DOHH2 (cell line): ENCODE measurements around the gene WWOX.

Experiments
- H3F3A ChIP-seq: fragments of 200-600 bp; sonication (generic), shearing (Covaris generic); 2 replicates; pipeline ENCODE4 v1.6.0; 2016; ENCODE audit warnings: antibody characterized with exemption, mild to moderate bottlenecking; ENCODE audit not compliant: control insufficient read depth, insufficient read depth
- H3K27ac ChIP-seq: fragments of 200-600 bp; sonication (generic); 2 replicates; pipeline ENCODE4 v1.5.1; 2014; ENCODE audit warnings: low read depth, mild to moderate bottlenecking, low read length, moderate library complexity
- H3K27me3 ChIP-seq: fragments of 200-600 bp; sonication (generic); 2 replicates; pipeline ENCODE4 v1.6.1; 2014; ENCODE audit warnings: mild to moderate bottlenecking, low read length, mixed read lengths; ENCODE audit not compliant: control insufficient read depth
- H3K36me3 ChIP-seq: fragments of 200-600 bp; sonication (generic); 2 replicates; pipeline ENCODE4 v1.6.1; 2014; ENCODE audit warnings: mild to moderate bottlenecking, low read length, moderate library complexity, mixed read lengths; ENCODE audit not compliant: control insufficient read depth
- H3K4me1 ChIP-seq: fragments of 200-600 bp; sonication (generic); 2 replicates; pipeline ENCODE4 v1.6.1; 2014; ENCODE audit warnings: mild to moderate bottlenecking, low read length, mixed read lengths; ENCODE audit not compliant: control insufficient read depth
- H3K4me2 ChIP-seq: fragments of 200-600 bp; sonication (generic); 2 replicates; pipeline ENCODE4 v1.6.0; 2014; ENCODE audit warnings: mild to moderate bottlenecking, low read length, moderate library complexity
- H3K4me3 ChIP-seq: fragments of 200-600 bp; sonication (generic); 2 replicates; pipeline ENCODE4 v1.5.1; 2014; ENCODE audit warnings: mild to moderate bottlenecking, low read length, mixed read lengths
- H3K79me2 ChIP-seq: fragments of 200-600 bp; sonication (generic); 2 replicates; pipeline ENCODE4 v1.6.1; 2014; ENCODE audit warnings: mild to moderate bottlenecking, low read length, mixed read lengths; ENCODE audit not compliant: control insufficient read depth
- H3K9me2 ChIP-seq: fragments of 200-600 bp; sonication (generic); replicated peaks from 2 replicates; pipeline ENCODE4 v1.6.1; 2014; ENCODE audit warnings: mild to moderate bottlenecking, low read length, mixed read lengths; ENCODE audit not compliant: control insufficient read depth
- H3K9me3 ChIP-seq: fragments of 200-600 bp; sonication (generic); 2 replicates; pipeline ENCODE4 v1.6.1; 2014; ENCODE audit warnings: antibody characterized with exemption, low read length, mixed read lengths; ENCODE audit not compliant: control insufficient read depth, insufficient read depth
- H4K20me1 ChIP-seq: fragments of 200-600 bp; sonication (generic); 2 replicates; pipeline ENCODE4 v1.6.0; 2014; ENCODE audit warnings: low read depth, mild to moderate bottlenecking, antibody characterized with exemption, low read length, moderate library complexity; ENCODE audit not compliant: control insufficient read depth, insufficient read depth
- EZH2phosphoT487 ChIP-seq: fragments of 200-600 bp; sonication (generic); IDR thresholded peaks from 2 replicates; pipeline ENCODE4 v1.6.1; 2017; ENCODE audit warnings: borderline replicate concordance, mild to moderate bottlenecking, antibody characterized with exemption, low read length, moderate library complexity, mixed read lengths
- TF ChIP-seq, protein P1 (sequence below): fragments of 200-600 bp; sonication (generic); IDR thresholded peaks from one replicate; pipeline ENCODE4 v1.5.1; 2014; ENCODE audit warnings: antibody characterized with exemption, mild to moderate bottlenecking, low read depth, low read length; ENCODE audit not compliant: poor library complexity, severe bottlenecking

The WWOX gene

DNA sequence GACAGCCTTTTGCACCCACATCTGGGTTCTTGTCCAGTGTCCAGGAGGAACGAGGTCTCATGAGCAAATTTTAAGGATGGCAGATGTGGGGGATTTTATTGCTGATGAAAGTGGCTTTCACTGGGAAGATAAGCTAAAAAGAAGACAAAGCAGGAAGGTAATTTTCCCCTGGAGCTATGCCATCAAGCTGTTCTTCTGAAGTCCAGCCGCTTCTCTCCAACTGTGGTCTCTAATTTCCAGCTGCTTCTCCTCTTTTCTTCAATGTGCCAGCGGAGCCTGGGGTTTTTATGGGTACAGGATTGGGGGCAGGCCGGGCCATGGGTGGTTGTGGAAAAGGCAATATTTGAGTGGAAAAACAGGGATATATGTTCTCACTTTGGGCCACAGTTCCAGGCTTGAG lies 430.8 kb downstream of the WWOX start:
- Histone ChIP-seq H3K9me2 (no peaks in the 10 kb centered on the region), H3K36me3 (no peaks in the 10 kb centered on the region), H3K4me2 (no peak overlapping the region), H3K9me3 (no peaks in the 10 kb centered on the region), H3K79me2 (no peaks in the 10 kb centered on the region), H3K4me3 (no peak overlapping the region), H3K4me1 (no peaks in the 10 kb centered on the region), H3K27ac (no peak overlapping the region), H4K20me1 (no peaks in the 10 kb centered on the region), H3K27me3 (no peaks in the 10 kb centered on the region), H3F3A (no peaks in the 10 kb centered on the region)
- TF ChIP-seq, protein P1, sequence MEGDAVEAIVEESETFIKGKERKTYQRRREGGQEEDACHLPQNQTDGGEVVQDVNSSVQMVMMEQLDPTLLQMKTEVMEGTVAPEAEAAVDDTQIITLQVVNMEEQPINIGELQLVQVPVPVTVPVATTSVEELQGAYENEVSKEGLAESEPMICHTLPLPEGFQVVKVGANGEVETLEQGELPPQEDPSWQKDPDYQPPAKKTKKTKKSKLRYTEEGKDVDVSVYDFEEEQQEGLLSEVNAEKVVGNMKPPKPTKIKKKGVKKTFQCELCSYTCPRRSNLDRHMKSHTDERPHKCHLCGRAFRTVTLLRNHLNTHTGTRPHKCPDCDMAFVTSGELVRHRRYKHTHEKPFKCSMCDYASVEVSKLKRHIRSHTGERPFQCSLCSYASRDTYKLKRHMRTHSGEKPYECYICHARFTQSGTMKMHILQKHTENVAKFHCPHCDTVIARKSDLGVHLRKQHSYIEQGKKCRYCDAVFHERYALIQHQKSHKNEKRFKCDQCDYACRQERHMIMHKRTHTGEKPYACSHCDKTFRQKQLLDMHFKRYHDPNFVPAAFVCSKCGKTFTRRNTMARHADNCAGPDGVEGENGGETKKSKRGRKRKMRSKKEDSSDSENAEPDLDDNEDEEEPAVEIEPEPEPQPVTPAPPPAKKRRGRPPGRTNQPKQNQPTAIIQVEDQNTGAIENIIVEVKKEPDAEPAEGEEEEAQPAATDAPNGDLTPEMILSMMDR = no peak
- TF ChIP-seq EZH2phosphoT487 = no peak

DNA sequence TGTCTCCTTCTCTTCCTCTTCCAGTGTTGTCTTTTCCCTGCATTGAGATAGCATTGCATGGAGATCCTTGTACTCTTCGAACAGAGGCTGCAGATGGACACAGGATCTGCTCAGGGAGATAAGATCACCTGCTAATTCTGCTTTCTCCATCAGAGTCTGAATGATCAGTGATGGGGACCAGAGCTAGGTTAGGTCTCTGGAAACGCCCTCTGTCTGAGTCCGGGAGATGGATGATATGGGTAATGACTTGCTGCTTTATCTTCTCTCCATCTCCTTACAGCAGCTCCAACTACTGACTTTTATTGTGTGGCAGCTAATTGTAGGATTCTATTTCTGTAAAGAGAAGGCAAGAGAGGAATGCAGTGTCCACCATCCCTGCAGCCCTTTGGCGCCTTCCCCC lies 435.6 kb downstream of the WWOX start:
- no peaks in the 10 kb centered on the region for H3K79me2 ChIP-seq
- H3K4me1 ChIP-seq = no peaks in the 10 kb centered on the region
- H3K4me3 ChIP-seq = no peak overlapping the region
- TF ChIP-seq EZH2phosphoT487 = no peak
- TF ChIP-seq, protein P1 = no peak
- no peaks in the 10 kb centered on the region for H3K9me3 ChIP-seq
- H3F3A ChIP-seq = no peaks in the 10 kb centered on the region
- H3K9me2 ChIP-seq = no peaks in the 10 kb centered on the region
- H4K20me1 ChIP-seq = no peaks in the 10 kb centered on the region
- no peak overlapping the region for H3K4me2 ChIP-seq
- no peaks in the 10 kb centered on the region for H3K27me3 ChIP-seq
- no peak overlapping the region for H3K27ac ChIP-seq
- H3K36me3 ChIP-seq = no peaks in the 10 kb centered on the region

GRCh38 chr16:78537511-78537910 lies 438.1 kb downstream of the WWOX start:
- Histone ChIP-seq H3K27ac (no peak overlapping the region), H3K27me3 (no peaks in the 10 kb centered on the region), H3K4me1 (no peaks in the 10 kb centered on the region), H3K4me3 (no peak overlapping the region), H3K9me2 (no peaks in the 10 kb centered on the region), H3K36me3 (no peaks in the 10 kb centered on the region), H3K79me2 (no peaks in the 10 kb centered on the region), H3K9me3 (no peaks in the 10 kb centered on the region), H3K4me2 (no peak overlapping the region), H3F3A (no peaks in the 10 kb centered on the region), H4K20me1 (no peaks in the 10 kb centered on the region)
- TF ChIP-seq EZH2phosphoT487 = no peak
- TF ChIP-seq, protein P1 = no peak

- no peaks in the 10 kb centered on the region for H3K9me3 ChIP-seq
- no peak overlapping the region for H3K4me2 ChIP-seq
- H3K27me3 ChIP-seq = no peaks in the 10 kb centered on the region
- no peak overlapping the region for H3K4me3 ChIP-seq
- no peaks in the 10 kb centered on the region for H3F3A ChIP-seq
- H4K20me1 ChIP-seq = no peaks in the 10 kb centered on the region
- no peaks in the 10 kb centered on the region for H3K4me1 ChIP-seq
- H3K36me3 ChIP-seq = no peaks in the 10 kb centered on the region
- no peaks in the 10 kb centered on the region for H3K9me2 ChIP-seq
- TF ChIP-seq, protein P1 = no peak
- no peak for TF ChIP-seq EZH2phosphoT487
- no peaks in the 10 kb centered on the region for H3K79me2 ChIP-seq
- no peak overlapping the region for H3K27ac ChIP-seq
These were observed 438.8 kb downstream of the WWOX start for GRCh38 chr16:78538292-78538691.
